GM18867 (cell line): Measurements from ENCODE around the gene DNM3.

Source experiments
- ATAC-seq: cut with Tn5 transposase; IDR thresholded peaks from one replicate; pipeline ENCODE4 v1.9.1; 2021; ENCODE audit warnings: mild to moderate bottlenecking, moderate library complexity; ENCODE audit not compliant: unreplicated experiment

DNM3 gene

DNA sequence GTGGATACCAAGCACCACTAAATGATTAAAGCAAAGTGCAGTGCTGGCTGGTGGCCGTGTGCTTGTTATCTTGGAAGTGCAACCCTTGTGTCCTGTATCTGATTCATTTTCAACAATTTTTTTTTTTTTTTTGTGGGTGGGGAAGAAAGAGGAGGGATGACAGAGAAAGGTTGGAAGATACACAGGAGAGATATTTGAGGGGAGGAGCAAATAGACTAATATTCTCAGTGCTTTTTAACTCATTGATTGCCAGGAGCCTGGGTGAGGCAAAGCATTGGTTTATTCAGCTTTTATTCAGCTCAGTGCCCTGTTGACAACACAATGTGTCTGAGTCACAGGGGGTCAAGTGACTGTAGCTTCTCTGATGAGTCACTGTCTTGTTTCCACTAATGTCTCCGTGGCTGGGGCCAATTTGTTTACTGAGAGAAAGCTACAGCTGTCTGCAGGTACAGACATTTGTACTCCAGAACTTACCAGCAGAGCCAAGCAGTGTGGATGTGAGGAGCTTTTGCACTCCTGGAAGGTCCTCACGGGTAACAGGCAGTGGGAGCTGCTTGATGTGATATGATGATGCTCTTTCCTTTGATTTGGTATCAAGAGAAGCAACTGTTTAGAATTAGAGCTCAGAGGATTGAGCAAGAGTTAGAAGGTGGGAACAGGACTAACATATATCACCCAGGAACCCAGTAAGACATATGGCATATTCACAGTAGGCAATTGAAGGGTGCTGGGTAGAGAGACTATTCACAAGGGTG, 23.6 kb upstream of the DNM3 start:
- ATAC-seq = peak; percentile 80

DNA sequence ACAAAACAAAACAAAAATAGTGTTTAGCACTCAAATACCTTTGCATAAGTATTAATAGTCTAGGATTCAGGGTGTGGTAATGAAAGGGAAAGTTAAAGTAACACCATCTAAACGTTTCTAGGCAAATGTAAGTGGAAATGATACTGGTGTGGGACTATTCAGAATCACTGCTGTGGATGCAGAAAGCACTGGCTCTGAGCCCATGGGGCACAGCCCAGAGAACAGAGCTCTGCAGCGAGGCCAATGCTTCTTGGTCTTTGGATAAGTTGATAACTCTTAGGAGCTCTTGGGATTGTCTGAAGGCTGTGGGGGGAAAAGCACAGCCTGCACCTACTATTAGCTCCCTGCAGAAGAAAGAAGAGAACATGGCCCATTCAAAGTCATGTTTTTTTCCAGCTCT, 21.4 kb upstream of the DNM3 start:
- ATAC-seq = no peak

DNA sequence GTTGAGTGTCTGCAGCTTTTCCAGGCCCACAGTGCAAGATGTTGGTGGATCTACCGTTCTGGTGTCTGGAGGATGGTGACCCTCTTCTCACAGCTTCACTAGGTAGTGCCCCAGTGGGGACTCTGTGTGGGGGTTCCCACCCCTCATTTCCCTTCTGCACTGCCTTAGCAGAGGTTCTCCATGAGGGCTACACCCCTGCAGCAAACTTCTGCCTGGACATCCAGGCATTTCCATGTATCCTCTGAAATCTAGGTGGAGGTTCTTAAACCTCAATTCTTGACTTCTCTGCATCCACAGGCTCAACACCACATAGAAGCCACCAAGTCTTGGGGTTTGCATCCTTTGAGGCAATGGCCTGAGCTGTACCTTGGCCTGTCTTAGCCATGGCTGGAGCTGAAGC, 14.3 kb upstream of the DNM3 start:
- no peak for ATAC-seq

GRCh38 chr1:171828794-171829193, 12.5 kb upstream of the DNM3 start:
- peak; percentile 73 for ATAC-seq

DNA sequence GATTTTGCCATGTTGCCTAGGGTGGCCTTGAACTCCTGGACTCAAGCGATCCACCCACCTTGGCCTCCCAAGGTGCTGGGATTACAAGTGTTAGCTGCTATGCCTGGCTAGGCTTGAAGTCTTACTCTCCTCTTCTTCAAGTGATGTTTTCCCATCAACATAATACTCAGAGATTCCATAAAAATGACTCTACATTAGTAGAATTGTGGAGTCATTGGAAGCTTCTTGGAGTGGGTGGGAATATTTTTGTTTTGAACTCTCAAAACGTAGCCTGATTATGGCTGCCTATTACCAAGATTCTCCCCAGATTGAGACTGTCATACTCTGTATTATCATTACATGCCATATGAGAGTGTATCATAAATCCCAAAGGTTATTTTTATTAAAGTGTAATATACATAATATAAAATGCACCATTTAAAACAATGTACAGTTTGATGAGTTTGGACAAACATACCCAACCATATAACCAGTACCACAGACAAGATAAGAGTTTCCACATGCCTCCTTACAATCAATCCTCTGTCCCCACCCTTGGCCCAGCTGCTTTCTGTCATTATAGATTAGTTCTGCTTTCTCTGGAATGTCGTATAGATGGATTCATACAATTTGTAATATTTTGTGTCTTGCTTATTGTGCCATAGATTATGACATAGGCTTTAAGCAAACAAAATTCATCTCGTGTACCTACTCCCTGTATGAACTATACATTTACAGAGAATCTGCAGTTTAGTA, 8.0 kb upstream of the DNM3 start:
- ATAC-seq = no peak

GRCh38 chr1:171834821-171835220, 6.5 kb upstream of the DNM3 start:
- no peak for ATAC-seq

GRCh38 chr1:171835891-171836290, 5.4 kb upstream of the DNM3 start:
- no peak for ATAC-seq

DNA sequence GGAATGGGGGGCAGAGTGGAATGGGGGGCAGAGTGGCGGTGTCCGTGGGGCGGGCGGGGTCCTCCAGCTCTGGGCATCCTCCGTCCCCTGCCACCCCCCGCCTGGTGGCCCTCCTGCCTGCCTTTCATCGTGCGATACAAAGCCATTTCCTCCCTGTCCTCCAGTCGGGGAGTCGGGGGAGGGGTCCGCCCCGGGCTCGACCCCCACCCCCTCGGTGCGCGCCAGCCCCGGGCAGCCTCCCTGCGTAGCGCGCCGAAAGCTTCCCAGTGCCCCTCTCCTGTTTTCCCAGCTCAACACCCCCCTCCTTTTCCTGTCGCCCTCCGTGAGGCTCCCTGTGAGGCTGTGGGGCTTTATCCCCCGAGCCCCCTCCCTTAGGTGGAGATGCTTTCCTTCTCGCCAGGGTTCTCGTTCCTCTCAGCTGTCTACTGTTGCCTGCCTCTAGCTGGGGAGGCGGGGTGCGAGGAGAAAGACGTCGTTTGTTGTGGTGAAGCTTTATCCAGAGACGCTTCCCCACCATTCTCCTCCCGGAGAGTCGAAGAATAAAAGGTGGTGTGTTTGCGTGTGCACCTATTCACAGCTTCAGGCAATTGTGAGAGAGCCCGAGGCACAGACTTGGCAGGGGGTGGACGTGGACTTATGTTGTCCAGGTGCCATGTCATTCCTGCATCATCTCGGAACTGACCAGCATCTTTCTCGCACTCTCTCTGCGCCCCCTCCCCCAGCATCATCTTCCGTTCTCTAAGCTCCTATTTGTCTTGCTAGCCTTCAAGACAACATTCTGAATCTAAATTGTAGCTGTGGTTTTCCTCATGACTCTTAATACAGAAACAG, 848 bp downstream of the DNM3 start:
- no peak for ATAC-seq

DNA sequence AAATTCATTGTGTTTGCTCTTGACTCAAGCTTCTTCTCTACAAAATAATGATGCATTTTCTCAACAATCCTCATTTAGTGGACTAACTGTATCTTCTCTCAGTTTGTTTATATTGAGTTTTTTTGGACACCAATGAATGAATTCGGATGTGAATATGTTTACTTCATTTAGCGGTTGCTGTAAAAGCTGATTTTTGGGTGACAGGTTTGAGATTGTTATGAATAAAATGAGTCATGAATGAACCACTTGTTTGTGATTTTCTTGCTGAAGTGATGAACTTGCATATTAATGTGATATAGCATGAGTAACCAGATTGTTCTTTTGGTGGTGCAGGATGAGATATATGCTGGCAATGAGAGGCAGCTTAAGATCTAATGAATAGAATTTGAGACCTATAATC, 3.1 kb downstream of the DNM3 start:
- ATAC-seq = no peak

DNA sequence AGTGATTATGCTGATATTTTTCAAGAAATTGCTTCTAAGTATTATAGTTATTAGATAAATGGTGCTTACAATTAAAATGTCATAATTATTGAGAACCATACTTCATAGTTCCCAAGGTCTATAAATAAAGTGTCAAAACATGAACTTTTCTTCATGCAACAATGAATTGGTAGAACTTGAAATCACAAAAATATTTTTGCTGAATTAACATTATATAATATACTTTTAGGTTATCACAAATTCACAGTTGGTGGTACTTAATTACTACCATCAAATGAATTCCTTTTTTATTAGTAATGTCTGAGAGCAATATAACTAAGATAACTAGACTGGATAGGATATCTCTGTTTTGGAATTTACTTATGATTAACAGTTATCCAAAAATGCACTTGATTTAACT, 4.7 kb downstream of the DNM3 start:
- no peak for ATAC-seq

DNA sequence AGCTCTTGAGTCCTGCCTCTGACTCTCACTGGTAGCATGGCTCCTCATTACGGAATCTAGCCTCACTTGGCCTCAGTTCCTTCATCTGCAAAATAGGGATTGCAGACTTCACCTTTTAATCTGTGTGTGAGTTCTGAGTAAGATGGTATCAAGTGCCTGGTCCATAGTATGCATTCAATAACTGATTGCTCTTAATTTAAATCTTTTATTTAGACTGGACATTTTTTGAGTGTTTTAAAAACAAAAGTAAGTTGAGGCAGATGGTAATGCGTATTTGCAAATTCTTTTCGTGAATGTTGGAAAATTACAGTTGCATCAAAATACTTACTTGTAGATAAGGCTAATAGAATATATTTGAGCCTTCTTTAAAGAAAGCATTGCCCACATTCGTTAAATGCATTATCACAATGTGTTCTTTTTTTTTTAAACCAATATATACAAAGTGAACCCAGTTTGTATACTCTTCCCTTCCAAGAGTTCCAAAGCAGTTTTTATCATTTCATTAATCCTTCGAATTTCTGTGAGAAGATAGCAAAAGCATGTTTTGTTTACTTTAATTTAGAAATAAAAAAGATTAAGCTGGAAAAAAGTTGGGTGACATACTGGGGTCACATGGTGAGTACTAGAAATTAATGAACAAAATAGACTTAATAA, 8.1 kb downstream of the DNM3 start:
- ATAC-seq = no peak

DNA sequence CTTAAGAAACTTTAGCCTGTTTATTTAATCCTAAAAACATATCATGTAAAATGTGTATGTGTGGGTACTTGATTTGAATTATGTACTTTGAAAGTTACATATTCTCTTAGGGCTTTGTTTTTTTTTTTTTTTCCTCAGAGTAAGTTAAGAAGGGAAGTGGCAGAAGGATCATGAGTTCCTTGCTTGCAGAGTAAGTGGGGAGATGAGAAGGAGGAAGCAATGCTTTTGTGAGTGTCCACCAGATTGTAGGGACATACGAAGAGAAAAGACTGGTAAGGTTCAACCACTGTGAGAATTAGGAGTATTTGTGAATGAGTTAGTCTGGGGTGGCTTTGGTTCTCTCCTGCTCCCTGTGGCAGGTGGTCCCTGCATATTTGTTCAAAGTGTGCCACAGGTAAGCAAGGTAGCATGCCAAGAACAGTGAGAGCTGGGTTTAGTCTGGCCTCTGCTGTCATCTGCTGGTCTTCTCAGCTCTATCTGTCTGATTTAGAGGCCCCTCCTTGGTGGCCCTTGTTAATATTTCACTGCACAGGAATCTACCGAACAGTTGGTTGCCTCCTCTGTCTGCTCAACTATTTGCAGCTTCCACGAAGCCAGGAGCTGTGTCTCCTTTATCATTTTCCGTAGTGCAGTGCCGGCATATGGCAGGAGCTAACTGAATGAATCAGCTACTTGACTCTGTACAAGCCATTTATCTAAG, 9.5 kb downstream of the DNM3 start:
- no peak for ATAC-seq

DNA sequence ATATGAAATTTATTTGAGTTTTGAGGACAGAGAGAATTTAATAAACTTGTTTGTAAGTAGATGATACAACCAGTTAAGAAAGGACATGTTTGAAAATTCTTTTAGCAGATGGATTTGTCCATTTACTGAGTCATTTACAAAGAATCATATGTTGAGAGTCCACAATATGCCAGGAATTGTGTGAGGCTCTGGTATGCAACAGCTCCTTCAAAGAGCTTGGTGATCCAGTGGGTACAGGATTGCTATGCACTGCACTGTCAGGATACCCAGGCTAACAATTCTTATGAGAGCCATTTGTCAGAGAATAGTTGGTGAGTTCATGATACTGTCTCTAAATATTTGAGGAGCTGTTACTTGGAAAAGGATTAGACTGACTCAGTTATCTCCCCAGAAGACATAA, 11.0 kb downstream of the DNM3 start:
- no peak for ATAC-seq

- ATAC-seq = no peak
Observed at GRCh38 chr1:171855381-171855780, 14.1 kb downstream of the DNM3 start.

DNA sequence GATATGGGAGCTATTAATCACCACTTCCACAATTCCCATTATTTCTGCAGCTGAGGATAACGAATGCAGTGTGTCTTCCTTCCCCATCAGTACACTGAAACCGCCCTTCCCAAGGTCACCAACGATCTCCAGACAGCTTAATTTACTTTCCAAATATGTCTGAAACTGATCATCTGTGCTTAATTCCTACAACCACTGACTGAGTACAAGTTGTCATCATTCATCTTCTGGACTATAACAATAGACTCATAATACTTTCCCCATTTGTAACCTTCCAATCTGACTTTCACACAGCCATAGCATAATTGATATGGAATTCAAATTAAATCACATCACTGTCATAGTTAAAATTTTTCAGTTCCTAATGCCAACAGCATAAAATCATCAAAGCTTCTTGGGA, 17.4 kb downstream of the DNM3 start:
- no peak for ATAC-seq

GRCh38 chr1:171860696-171861095, 19.4 kb downstream of the DNM3 start:
- ATAC-seq = no peak

DNA sequence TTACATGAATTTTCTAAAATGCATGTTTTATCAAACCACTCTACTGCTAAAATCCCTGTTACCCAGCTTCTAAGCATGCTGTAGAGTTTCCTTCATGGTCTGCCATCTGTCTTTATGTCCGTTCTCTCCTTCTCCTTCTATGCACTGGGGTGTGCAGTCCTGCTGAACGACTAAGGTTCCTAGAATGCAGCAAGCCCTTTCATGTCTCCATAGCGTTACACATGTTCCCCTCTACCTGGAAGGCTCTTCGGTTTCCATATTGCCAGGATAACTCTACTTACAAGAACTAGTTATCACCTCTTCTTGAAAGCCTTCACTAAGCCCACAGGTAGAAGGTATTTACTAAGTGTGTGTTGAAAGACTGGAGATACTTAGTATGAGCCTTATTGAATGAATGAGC, 22.2 kb downstream of the DNM3 start:
- ATAC-seq = no peak

DNA sequence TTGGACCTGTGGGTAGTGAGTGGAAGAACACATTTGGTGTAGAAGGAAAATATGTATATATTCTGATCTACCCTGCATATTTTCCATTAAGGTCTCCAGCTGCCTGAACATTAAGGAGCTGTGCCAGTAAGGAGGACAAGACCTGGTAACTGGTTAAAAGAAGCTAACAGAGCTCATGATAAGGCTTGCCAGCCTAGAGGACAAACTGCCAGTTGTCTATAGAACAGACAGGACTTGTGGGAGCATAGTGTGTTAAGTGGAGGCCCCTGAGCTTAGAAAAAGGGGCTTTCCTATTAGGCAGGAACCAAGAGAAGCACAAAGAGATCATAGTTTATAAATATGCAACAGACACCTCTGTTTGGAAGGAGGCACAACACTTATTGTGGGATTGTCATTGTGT, 23.0 kb downstream of the DNM3 start:
- no peak for ATAC-seq

DNA sequence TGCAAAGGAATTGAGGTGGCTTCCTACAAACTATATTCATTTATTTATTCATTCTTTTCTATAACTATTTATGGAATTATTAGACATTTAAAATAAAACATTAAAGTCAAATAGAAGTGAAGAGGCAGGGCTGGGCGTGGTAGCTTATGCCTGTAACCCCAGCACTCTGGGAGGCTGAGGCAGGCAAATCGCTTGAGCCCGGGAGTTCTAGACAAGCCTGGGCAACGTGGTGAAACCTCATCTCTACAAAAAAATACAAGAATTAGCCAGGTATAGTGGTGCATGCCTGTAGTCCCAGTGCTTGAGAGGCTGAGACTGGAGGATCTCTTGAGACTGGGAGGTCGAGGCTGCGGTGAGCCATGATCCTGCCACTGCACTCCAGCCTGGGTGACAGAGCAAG, 23.8 kb downstream of the DNM3 start:
- no peak for ATAC-seq

- no peak for ATAC-seq
Observed at GRCh38 chr1:171867236-171867635, 25.9 kb downstream of the DNM3 start.
